ENCODE data around the gene SMOC1. TPM values are rescaled to one million over a fixed set of nuclear protein-coding genes. Genes with fewer than 3 reads are reported as not detected.
A peak's percentile ranks its signal among the peaks of the same experiment; 100 is the strongest.

Gene SMOC1
- total RNA-seq, 1 experiment from 2014 or later, result 0.14 TPM

GRCh38 chr14:69895109-69895508 is 15.9 kb downstream of the SMOC1 start:
- POLR2A ChIA-PET, result no interaction called here
- no peak for DNase-seq
- no peaks in the 10 kb centered on the region for H3K4me1 Mint-ChIP-seq (ENCODE audit: low read depth, unreplicated experiment)

GRCh38 chr14:69896080-69896479 is 16.9 kb downstream of the SMOC1 start:
- Mint-ChIP-seq H3K36me3 (ENCODE audit: insufficient read depth, unreplicated experiment) (no peaks in the 10 kb centered on the region), H3K4me1 (ENCODE audit: low read depth, unreplicated experiment) (no peaks in the 10 kb centered on the region), H3K9me3 (ENCODE audit: unreplicated experiment) (peaks cover 23% of the 10 kb centered on the region), H3K4me3 (ENCODE audit: unreplicated experiment) (no peak overlapping the region), H3K27ac (ENCODE audit: unreplicated experiment) (no peak overlapping the region), H3K27me3 (ENCODE audit: insufficient read depth, unreplicated experiment) (peaks cover 6% of the 10 kb centered on the region)
- BruUV-seq (replicated peaks), result no TSS peak
- H3K27me3 ChIP-seq (replicated peaks; ENCODE audit: control insufficient read depth, insufficient read depth, low read length), result no peaks in the 10 kb centered on the region
- intact Hi-C loops (cut with micrococcal nuclease; ENCODE audit: unreplicated experiment), result no loop called here
- H3K4me1 ChIP-seq, result no peaks in the 10 kb centered on the region
- CTCF ChIA-PET, result interaction anchor here (0.9 to 1.6 kb wide), 4 partner anchors 77 to 178 kb away, joined by 3 to 5 read pairs (median 4); no protein-coding TSS in a partner anchor
- H3K9me3 ChIP-seq, result peaks cover 10% of the 10 kb centered on the region; the same call in 1 of the 2 replicates
- no peak for DNase-seq
- TF ChIP-seq CTCF (IDR thresholded peaks at IDR 0.05; ENCODE audit: insufficient read depth in 1 of 2, low read depth in 1 of 2, low read length in 1 of 2, severe bottlenecking in 1 of 2, unreplicated experiment in 1 of 2), result peak in 1 of 2 experiments; percentile 31
- H3K4me3 ChIP-seq (ENCODE audit: low read depth, low read length), result no peak overlapping the region
- POLR2A ChIA-PET, result no interaction called here
- H3K36me3 ChIP-seq (ENCODE audit: control insufficient read depth, insufficient read depth, low read length), result no peaks in the 10 kb centered on the region

More at GRCh38 chr14:69895109-69895508, 15.9 kb downstream of the SMOC1 start:
- CTCF ChIA-PET, result no interaction called here
- no peak overlapping the region for H3K27ac Mint-ChIP-seq (ENCODE audit: unreplicated experiment)
- H3K27me3 ChIP-seq (replicated peaks; ENCODE audit: control insufficient read depth, insufficient read depth, low read length), result no peaks in the 10 kb centered on the region
- H3K9me3 Mint-ChIP-seq (ENCODE audit: unreplicated experiment), result peaks cover 23% of the 10 kb centered on the region
- no peaks in the 10 kb centered on the region for H3K36me3 Mint-ChIP-seq (ENCODE audit: insufficient read depth, unreplicated experiment)
- H3K4me3 Mint-ChIP-seq (ENCODE audit: unreplicated experiment), result no peak overlapping the region
- H3K36me3 ChIP-seq (ENCODE audit: control insufficient read depth, insufficient read depth, low read length), result no peaks in the 10 kb centered on the region
- peaks cover 6% of the 10 kb centered on the region for H3K27me3 Mint-ChIP-seq (ENCODE audit: insufficient read depth, unreplicated experiment)
- BruUV-seq (replicated peaks), result no TSS peak
- peaks cover 10% of the 10 kb centered on the region; the same call in 1 of the 2 replicates for H3K9me3 ChIP-seq
- H3K4me3 ChIP-seq (ENCODE audit: low read depth, low read length), result no peak overlapping the region
- TF ChIP-seq CTCF (IDR thresholded peaks at IDR 0.05; ENCODE audit: insufficient read depth in 1 of 2, low read depth in 1 of 2, low read length in 1 of 2, severe bottlenecking in 1 of 2, unreplicated experiment in 1 of 2), result no peak
- intact Hi-C loops (cut with micrococcal nuclease; ENCODE audit: unreplicated experiment), result no loop called here
- H3K4me1 ChIP-seq, result no peaks in the 10 kb centered on the region

- ChIA-PET CTCF (interaction anchor here (0.9 to 1.6 kb wide), 2 partner anchors 117 to 177 kb away, joined by 3 to 4 read pairs; no protein-coding TSS in a partner anchor), POLR2A (no interaction called here)
- H3K4me1 Mint-ChIP-seq (ENCODE audit: low read depth, unreplicated experiment), result no peaks in the 10 kb centered on the region
- peaks cover 6% of the 10 kb centered on the region for H3K27me3 Mint-ChIP-seq (ENCODE audit: insufficient read depth, unreplicated experiment)
- no peak for DNase-seq
- no peaks in the 10 kb centered on the region for H3K36me3 ChIP-seq (ENCODE audit: control insufficient read depth, insufficient read depth, low read length)
- no TSS peak for BruUV-seq (replicated peaks)
- no peaks in the 10 kb centered on the region for H3K27me3 ChIP-seq (replicated peaks; ENCODE audit: control insufficient read depth, insufficient read depth, low read length)
- no peak overlapping the region for H3K4me3 ChIP-seq (ENCODE audit: low read depth, low read length)
- no peak overlapping the region for H3K4me3 Mint-ChIP-seq (ENCODE audit: unreplicated experiment)
- no peaks in the 10 kb centered on the region for H3K4me1 ChIP-seq
- no peak for TF ChIP-seq CTCF (IDR thresholded peaks at IDR 0.05; ENCODE audit: insufficient read depth in 1 of 2, low read depth in 1 of 2, low read length in 1 of 2, severe bottlenecking in 1 of 2, unreplicated experiment in 1 of 2)
- intact Hi-C loops (cut with micrococcal nuclease; ENCODE audit: unreplicated experiment), result no loop called here
- H3K36me3 Mint-ChIP-seq (ENCODE audit: insufficient read depth, unreplicated experiment), result no peaks in the 10 kb centered on the region
- peaks cover 10% of the 10 kb centered on the region; the same call in 1 of the 2 replicates for H3K9me3 ChIP-seq
- H3K9me3 Mint-ChIP-seq (ENCODE audit: unreplicated experiment), result peaks cover 23% of the 10 kb centered on the region
- H3K27ac Mint-ChIP-seq (ENCODE audit: unreplicated experiment), result no peak overlapping the region
These were observed 17.8 kb downstream of the SMOC1 start for GRCh38 chr14:69896972-69897371.

Data from Caco-2 (cell line).